Measurements from ENCODE around the gene PYGM.

GRCh38 chr11:64799256-64799622 is 39.5 kb upstream of the PYGM start:
- no peak for TF ChIP-seq CTCF (IDR thresholded peaks at IDR 0.05)
- TF ChIP-seq POLR2A (IDR thresholded peaks at IDR 0.05), result no peak
- TF ChIP-seq POLR2AphosphoS5 (IDR thresholded peaks at IDR 0.05), result no peak
